H9 (cell line): Measurements from ENCODE around the gene PTCD1. TPM values are rescaled to one million over a fixed set of nuclear protein-coding genes. Genes with fewer than 3 reads are reported as not detected.

Source experiments
- DNase-seq: peaks from one replicate; pipeline ENCODE4 v3.0.0-alpha.2; 2017
- H2AFZ ChIP-seq: one replicate; pipeline ENCODE4 v1.6.1; 2013; ENCODE audit warnings: mild to moderate bottlenecking, low read length, control low read depth, moderate library complexity
- H2AK5ac ChIP-seq: 2 replicates; pipeline ENCODE4 v1.6.1; 2013; ENCODE audit warnings: low read length, control low read depth, mixed read lengths; ENCODE audit not compliant: insufficient read length
- H2BK120ac ChIP-seq: one replicate; pipeline ENCODE4 v1.6.1; 2013; ENCODE audit warnings: low read depth, mild to moderate bottlenecking, low read length, control low read depth, inconsistent platforms; ENCODE audit not compliant: poor library complexity, severe bottlenecking
- H2BK12ac ChIP-seq: 2 replicates; pipeline ENCODE4 v1.6.1; 2013; ENCODE audit warnings: low read length, control low read depth, mixed read lengths, low read depth; ENCODE audit not compliant: insufficient read length
- H2BK15ac ChIP-seq: 2 replicates; pipeline ENCODE4 v1.6.1; 2013; ENCODE audit warnings: low read depth, low read length, control low read depth
- H2BK20ac ChIP-seq: one replicate; pipeline ENCODE4 v1.6.1; 2013; ENCODE audit warnings: low read depth, mild to moderate bottlenecking, low read length, control low read depth, inconsistent platforms; ENCODE audit not compliant: poor library complexity, severe bottlenecking
- H2BK5ac ChIP-seq: 2 replicates; pipeline ENCODE4 v1.6.1; 2013; ENCODE audit warnings: low read length, control low read depth, mixed read lengths; ENCODE audit not compliant: insufficient read length
- H3K14ac ChIP-seq: 2 replicates; pipeline ENCODE4 v1.6.1; 2013; ENCODE audit warnings: low read length, control low read depth; ENCODE audit not compliant: insufficient read depth
- H3K18ac ChIP-seq: 2 replicates; pipeline ENCODE4 v1.6.1; 2013; ENCODE audit warnings: low read depth, mild to moderate bottlenecking, mixed read lengths, low read length, control low read depth; ENCODE audit not compliant: insufficient read length
- H3K23ac ChIP-seq: 2 replicates; pipeline ENCODE4 v1.6.1; 2013; ENCODE audit warnings: low read length, control low read depth, mixed read lengths, low read depth; ENCODE audit not compliant: insufficient read length
- H3K23me2 ChIP-seq: 2 replicates; pipeline ENCODE4 v1.6.1; 2013; ENCODE audit warnings: low read depth, mild to moderate bottlenecking, mixed read lengths, low read length, control low read depth; ENCODE audit not compliant: insufficient read length, poor library complexity, severe bottlenecking
- H3K27ac ChIP-seq: 2 replicates; pipeline ENCODE4 v1.5.1; 2013; ENCODE audit warnings: low read length, control low read depth, mixed read lengths, low read depth; ENCODE audit not compliant: insufficient read length
- H3K27me3 ChIP-seq: 2 replicates; pipeline ENCODE4 v1.6.1; 2013; ENCODE audit warnings: low read length, control low read depth, inconsistent platforms; ENCODE audit not compliant: insufficient read depth
- H3K4ac ChIP-seq: 2 replicates; pipeline ENCODE4 v1.6.1; 2013; ENCODE audit warnings: low read depth, mild to moderate bottlenecking, control low read depth, inconsistent platforms, low read length, moderate library complexity
- H3K4me1 ChIP-seq: 2 replicates; pipeline ENCODE4 v1.6.1; 2013; ENCODE audit warnings: low read length, control low read depth, inconsistent platforms; ENCODE audit not compliant: insufficient read depth
- H3K4me2 ChIP-seq: 2 replicates; pipeline ENCODE4 v1.6.1; 2013; ENCODE audit warnings: low read length, control low read depth, mixed read lengths; ENCODE audit not compliant: insufficient read length, insufficient read depth
- H3K56ac ChIP-seq: 2 replicates; pipeline ENCODE4 v1.6.1; 2013; ENCODE audit warnings: low read depth, mild to moderate bottlenecking, mixed read lengths, low read length, control low read depth; ENCODE audit not compliant: insufficient read length
- H3K79me1 ChIP-seq: 2 replicates; pipeline ENCODE4 v1.6.1; 2013; ENCODE audit warnings: low read depth, mild to moderate bottlenecking, moderate library complexity, low read length, control low read depth, inconsistent platforms; ENCODE audit not compliant: insufficient read depth, poor library complexity, severe bottlenecking
- H3K79me2 ChIP-seq: 2 replicates; pipeline ENCODE4 v1.6.1; 2013; ENCODE audit warnings: low read length, control low read depth, inconsistent platforms; ENCODE audit not compliant: insufficient read depth
- H3K9ac ChIP-seq: 2 replicates; pipeline ENCODE4 v1.6.1; 2013; ENCODE audit warnings: low read length, control low read depth, mixed read lengths; ENCODE audit not compliant: insufficient read length; ENCODE audit errors: extremely low read depth
- H3K9me3 ChIP-seq: one replicate; pipeline ENCODE4 v1.6.1; 2013; ENCODE audit warnings: low read depth, low read length, inconsistent platforms; ENCODE audit not compliant: control insufficient read depth
- H3T11ph ChIP-seq: one replicate; pipeline ENCODE4 v1.6.1; 2013; ENCODE audit warnings: mild to moderate bottlenecking, low read length, control low read depth, inconsistent platforms
- H4K20me1 ChIP-seq: one replicate; pipeline ENCODE4 v1.6.1; 2013; ENCODE audit not compliant: control insufficient read depth, insufficient read length, insufficient read depth
- H4K5ac ChIP-seq: 2 replicates; pipeline ENCODE4 v1.6.1; 2013; ENCODE audit warnings: low read depth, mild to moderate bottlenecking, mixed read lengths, low read length, control low read depth; ENCODE audit not compliant: insufficient read length
- H4K8ac ChIP-seq: replicated peaks from 2 replicates; pipeline ENCODE4 v1.6.1; 2013; ENCODE audit warnings: low read length, control low read depth, mixed read lengths, low read depth; ENCODE audit not compliant: insufficient read length
- H4K91ac ChIP-seq: 2 replicates; pipeline ENCODE4 v1.6.1; 2013; ENCODE audit warnings: low read depth, mild to moderate bottlenecking, moderate library complexity, mixed read lengths, low read length, control low read depth; ENCODE audit not compliant: insufficient read length
- H3K27ac Mint-ChIP-seq, 3 experiments: 2 replicates in 2 of 3; 3 replicates in 1 of 3; pipeline ENCODE4 v1.8.0; 2020 to 2021; ENCODE audit warnings: mixed read lengths in 3 of 3, mild to moderate bottlenecking in 1 of 3, moderate library complexity in 1 of 3
- H3K27me3 Mint-ChIP-seq: 2 replicates; pipeline ENCODE4 v1.8.0; 2021; ENCODE audit warnings: low read depth, mild to moderate bottlenecking, moderate library complexity, mixed read lengths
- H3K36me3 Mint-ChIP-seq, 3 experiments: 2 replicates in 2 of 3; 3 replicates in 1 of 3; pipeline ENCODE4 v1.8.0; 2020 to 2021; ENCODE audit warnings: low read depth in 3 of 3, mixed read lengths in 3 of 3; ENCODE audit not compliant: insufficient read depth in 1 of 3
- H3K4me1 Mint-ChIP-seq, 2 experiments: 2 replicates each; pipeline ENCODE4 v1.8.0; 2020; ENCODE audit warnings: mixed read lengths in 2 of 2
- H3K4me3 Mint-ChIP-seq, 2 experiments: 2 replicates in 1 of 2; 3 replicates in 1 of 2; pipeline ENCODE4 v1.8.0; 2020 to 2021; ENCODE audit warnings: mild to moderate bottlenecking in 2 of 2, mixed read lengths in 2 of 2, moderate library complexity in 1 of 2
- H3K9me3 Mint-ChIP-seq, 2 experiments: 2 replicates in 1 of 2; 3 replicates in 1 of 2; pipeline ENCODE4 v1.8.0; 2020; ENCODE audit warnings: mild to moderate bottlenecking in 2 of 2, mixed read lengths in 2 of 2, moderate library complexity in 1 of 2
- WGBS: extraction: QIAGEN DNeasy Blood & Tissue Kit; methylation state at CpG from one replicate; pipeline ENCODE4 v1.1.7; 2013; ENCODE audit warnings: missing lambda C conversion rate, low lambda C conversion rate, mixed read lengths; ENCODE audit not compliant: insufficient read length; ENCODE audit errors: extremely low coverage; 5-methylcytosine and 5-hydroxymethylcytosine counted together
- total RNA-seq: library from RNA; stranded (reverse); gene quantifications from 2 replicates; pipeline ENCODE4 v1.2.1, GENCODE V29; 2021
- TF ChIP-seq, protein P1 (sequence below): fragments of 200-600 bp; sonication (generic); conservative IDR thresholded peaks from 3 replicates; pipeline ENCODE4 v1.8.0; 2021; ENCODE audit warnings: antibody characterized with exemption, mild to moderate bottlenecking

PTCD1 gene
- total RNA-seq, 1 experiment from 2014 or later = 12.8 TPM

DNA sequence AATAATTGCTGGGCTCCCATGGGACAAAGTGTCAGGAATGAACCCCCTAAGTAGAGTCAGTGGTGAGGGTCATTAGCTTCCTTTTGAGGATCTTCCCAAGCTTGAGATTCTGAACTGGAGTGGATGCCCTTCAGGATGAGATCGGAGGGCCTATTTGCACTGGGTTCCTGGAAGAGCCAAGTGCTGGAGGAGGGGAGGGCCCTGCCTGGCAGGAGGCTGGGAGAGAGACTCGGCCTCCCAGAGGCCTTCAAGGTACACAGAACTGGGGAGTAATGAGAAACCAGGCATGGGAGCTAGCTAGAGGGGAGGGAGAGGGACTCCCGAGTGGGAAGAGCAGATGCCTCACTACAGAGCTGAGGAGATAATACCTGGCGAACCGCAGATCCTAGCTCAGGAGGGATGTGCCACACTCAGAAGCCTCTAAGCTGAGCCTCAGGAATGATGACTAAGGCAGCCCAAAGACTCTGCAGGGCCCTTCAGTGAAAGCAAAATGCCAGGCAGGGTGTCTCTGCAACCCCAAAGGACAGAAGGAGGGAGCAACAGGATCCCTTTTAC is 39.6 kb downstream of the PTCD1 start:
- H4K5ac ChIP-seq = no peak overlapping the region
- H3K56ac ChIP-seq = no peak overlapping the region
- Mint-ChIP-seq H3K36me3 (peaks cover 46 to 94% (median 83%) of the 10 kb centered on the region in 3 experiments), H3K9me3 (no peaks in the 10 kb centered on the region), H3K27me3 (no peaks in the 10 kb centered on the region; the same call in 1 of the 2 replicates), H3K4me1 (peaks cover 2 to 4% of the 10 kb centered on the region in 2 experiments; a peak in 3 of 4 replicates), H3K27ac (no peak overlapping the region), H3K4me3 (no peak overlapping the region)
- no peaks in the 10 kb centered on the region for H3K79me1 ChIP-seq
- no peak overlapping the region for H3K4ac ChIP-seq
- no peaks in the 10 kb centered on the region for H3K27me3 ChIP-seq
- H3T11ph ChIP-seq = no peak overlapping the region
- no peak overlapping the region for H2AFZ ChIP-seq
- no peak overlapping the region for H2BK15ac ChIP-seq
- no peak overlapping the region for H4K8ac ChIP-seq
- H2BK5ac ChIP-seq = no peak overlapping the region
- TF ChIP-seq, protein P1, sequence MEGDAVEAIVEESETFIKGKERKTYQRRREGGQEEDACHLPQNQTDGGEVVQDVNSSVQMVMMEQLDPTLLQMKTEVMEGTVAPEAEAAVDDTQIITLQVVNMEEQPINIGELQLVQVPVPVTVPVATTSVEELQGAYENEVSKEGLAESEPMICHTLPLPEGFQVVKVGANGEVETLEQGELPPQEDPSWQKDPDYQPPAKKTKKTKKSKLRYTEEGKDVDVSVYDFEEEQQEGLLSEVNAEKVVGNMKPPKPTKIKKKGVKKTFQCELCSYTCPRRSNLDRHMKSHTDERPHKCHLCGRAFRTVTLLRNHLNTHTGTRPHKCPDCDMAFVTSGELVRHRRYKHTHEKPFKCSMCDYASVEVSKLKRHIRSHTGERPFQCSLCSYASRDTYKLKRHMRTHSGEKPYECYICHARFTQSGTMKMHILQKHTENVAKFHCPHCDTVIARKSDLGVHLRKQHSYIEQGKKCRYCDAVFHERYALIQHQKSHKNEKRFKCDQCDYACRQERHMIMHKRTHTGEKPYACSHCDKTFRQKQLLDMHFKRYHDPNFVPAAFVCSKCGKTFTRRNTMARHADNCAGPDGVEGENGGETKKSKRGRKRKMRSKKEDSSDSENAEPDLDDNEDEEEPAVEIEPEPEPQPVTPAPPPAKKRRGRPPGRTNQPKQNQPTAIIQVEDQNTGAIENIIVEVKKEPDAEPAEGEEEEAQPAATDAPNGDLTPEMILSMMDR = no peak
- no peak overlapping the region for H3K27ac ChIP-seq
- no peak overlapping the region for H3K23ac ChIP-seq
- no peaks in the 10 kb centered on the region for H3K9me3 ChIP-seq
- H3K4me2 ChIP-seq = no peak overlapping the region
- H3K4me1 ChIP-seq = no peaks in the 10 kb centered on the region
- H3K18ac ChIP-seq = no peak overlapping the region
- H2BK120ac ChIP-seq = no peak overlapping the region
- no peak for DNase-seq
- no peaks in the 10 kb centered on the region for H3K23me2 ChIP-seq
- no peaks in the 10 kb centered on the region for H4K20me1 ChIP-seq
- no CpG with 5 or more reads among the region's 5 CpGs for WGBS
- H2BK20ac ChIP-seq = no peak overlapping the region
- no peaks in the 10 kb centered on the region; the same call in 1 of the 2 replicates for H3K79me2 ChIP-seq
- no peak overlapping the region for H2BK12ac ChIP-seq
- H4K91ac ChIP-seq = no peak overlapping the region
- no peak overlapping the region for H3K14ac ChIP-seq
- H3K9ac ChIP-seq = no peak overlapping the region
- H2AK5ac ChIP-seq = no peak overlapping the region
